K562 (cell line): Measurements from ENCODE around the gene GSK3B. TPM values are rescaled to one million over a fixed set of nuclear protein-coding genes. Genes with fewer than 3 reads are reported as not detected.
A peak's percentile ranks its signal among the peaks of the same experiment; 100 is the strongest.

Experiments used
- DEAF1 ChIP-seq: fragments of 450-650 bp; formaldehyde crosslinking; IDR thresholded peaks from 2 replicates; pipeline ENCODE4 v1.4.0; 2020; ENCODE audit warnings: mild to moderate bottlenecking, moderate library complexity
- ESRRB ChIP-seq: fragments of 250-450 bp; sonication (Bioruptor Pico); IDR thresholded peaks from 2 replicates; pipeline ENCODE4 v1.5.0; 2020; ENCODE audit warnings: mild to moderate bottlenecking, moderate library complexity, borderline replicate concordance
- GABPA ChIP-seq: fragments of 200-800 bp; sonication (Bioruptor generic); conservative IDR thresholded peaks from 2 replicates; pipeline ENCODE4 v1.6.1; 2016; ENCODE audit warnings: low read depth, missing genetic modification characterization, missing compliant biosample characterization
- NRF1 ChIP-seq, 2 experiments: fragments of 450-650 bp; IDR thresholded peaks in 1 of 2; conservative IDR thresholded peaks in 1 of 2; 2 replicates each; pipeline ENCODE4 v1.6.1; 2014; ENCODE audit warnings: mild to moderate bottlenecking in 2 of 2
- SRSF1 ChIP-seq: fragments of 200-400 bp; formaldehyde crosslinking; IDR thresholded peaks from 2 replicates; pipeline ENCODE4 v1.6.1; 2017; ENCODE audit warnings: mild to moderate bottlenecking, low read depth, low read length, moderate library complexity
- TAF1 ChIP-seq: IDR thresholded peaks from 2 replicates; pipeline ENCODE4 v1.6.1; 2011; ENCODE audit warnings: mild to moderate bottlenecking, low read length, moderate library complexity; ENCODE audit not compliant: insufficient read depth, control insufficient read depth, severe bottlenecking; ENCODE audit errors: extremely low read depth
- TBP ChIP-seq: optimal IDR thresholded peaks from 2 replicates; pipeline ENCODE3; 2011; ENCODE audit warnings: low read depth, low read length, improper control_type of control experiment
- ZBTB11 ChIP-seq, 3 experiments: fragments of 200-800 bp in 1 of 3; fragments of 250-450 bp in 1 of 3; fragments of 450-650 bp in 1 of 3; sonication (Bioruptor Pico) in 1 of 3; sonication (Bioruptor generic) in 1 of 3; formaldehyde crosslinking in 1 of 3; IDR thresholded peaks; 2 replicates each; pipeline versions ENCODE4 v1.6.1 to v1.8.0; 2016 to 2022; ENCODE audit warnings: mild to moderate bottlenecking in 2 of 3, missing genetic modification characterization in 2 of 3, missing compliant biosample characterization in 1 of 3, moderate library complexity in 1 of 3
- ZKSCAN3 ChIP-seq: fragments of 250-450 bp; sonication (Bioruptor Pico); IDR thresholded peaks from 2 replicates; pipeline ENCODE4 v1.4.0; 2020
- polyA plus RNA-seq, 8 experiments: library from polyadenylated mRNA; depleted of rRNA in 4 of 8; stranded (reverse) in 5 of 8; unstranded in 3 of 8; fragments of >200 nt; fragmentation: Nextera tagmentation in 2 of 8; fragmentation: Illumina TruSeq in 1 of 8; extraction: Ambion mirVana in 2 of 8; extraction: Trizol in 1 of 8; gene quantifications; 2 replicates each; pipeline versions ENCODE4 v1.2.1 to v1.2.3, GENCODE V29; 2011 to 2014; ENCODE audit warnings: inconsistent platforms in 1 of 8, missing spikeins in 1 of 8
- total RNA-seq, 7 experiments: library from RNA; depleted of rRNA in 6 of 7; stranded (reverse); fragments of >200 nt in 6 of 7; fragmentation: Illumina TruSeq in 2 of 7; extraction: Trizol in 2 of 7; gene quantifications; 2 replicates each; pipeline versions ENCODE4 v1.2.1 to v1.2.3, GENCODE V29; 2011 to 2021; ENCODE audit warnings: low replicate concordance in 1 of 7
- TF ChIP-seq, protein P1 (sequence below), 2 experiments: fragments of 450-650 bp in 1 of 2; sonication (generic) in 1 of 2; formaldehyde crosslinking in 1 of 2; IDR thresholded peaks; 2 replicates each; pipeline versions ENCODE4 v1.7.1 to v1.9.0; 2016 to 2022; ENCODE audit warnings: inconsistent platforms in 1 of 2, mild to moderate bottlenecking in 1 of 2, missing genetic modification reagents in 1 of 2

GSK3B gene
- total and polyA plus RNA-seq, 9 of the 15 experiments (the other 6 are each of a cell fraction or from before 2014, with no cell fraction given) = 4.7 to 25.0 (median 18.7) TPM

DNA sequence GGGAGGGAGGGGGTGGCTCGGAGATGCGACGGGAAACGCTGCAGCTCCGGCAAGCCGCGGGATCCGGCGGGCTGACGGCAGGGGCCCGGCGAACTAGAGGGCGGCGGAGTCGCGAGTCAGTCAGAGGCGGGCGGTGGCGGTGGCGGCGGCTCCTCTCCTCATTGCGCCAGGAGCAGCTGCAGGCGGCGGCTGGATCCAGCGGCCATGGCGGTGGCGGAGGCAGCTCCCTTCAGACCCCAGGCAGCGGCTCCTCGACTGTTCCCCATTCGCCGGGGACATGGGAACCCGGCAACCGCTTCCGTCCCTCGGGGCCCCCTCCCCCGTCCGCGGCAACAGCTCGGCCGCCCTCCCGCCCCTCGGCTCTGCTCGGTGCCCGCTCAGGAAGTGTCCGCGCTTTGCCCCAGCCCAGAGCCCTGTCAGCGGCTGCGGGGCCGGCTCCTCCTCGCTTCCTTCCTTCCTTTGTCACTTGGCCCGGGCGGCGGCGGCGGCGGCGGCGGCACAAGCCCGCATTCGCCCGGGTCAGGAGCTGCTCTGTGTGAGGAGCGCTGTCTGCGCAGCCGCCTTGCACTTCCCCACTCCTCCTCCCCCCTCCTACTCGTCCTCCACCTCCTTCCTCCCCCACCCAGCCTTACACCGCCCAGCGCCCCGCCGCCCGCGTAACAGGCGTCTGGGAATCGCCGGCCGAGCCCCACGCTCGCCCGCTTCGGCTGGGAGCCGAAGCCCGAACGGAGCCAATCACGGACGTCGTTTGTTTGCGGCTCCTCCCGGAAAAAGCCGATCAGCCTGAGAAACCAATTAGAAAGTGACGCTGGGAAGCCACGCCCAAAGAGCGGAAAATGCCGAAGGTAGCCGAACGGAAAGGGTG lies at the start of gene GSK3B (continued):
- TF ChIP-seq, protein P1, sequence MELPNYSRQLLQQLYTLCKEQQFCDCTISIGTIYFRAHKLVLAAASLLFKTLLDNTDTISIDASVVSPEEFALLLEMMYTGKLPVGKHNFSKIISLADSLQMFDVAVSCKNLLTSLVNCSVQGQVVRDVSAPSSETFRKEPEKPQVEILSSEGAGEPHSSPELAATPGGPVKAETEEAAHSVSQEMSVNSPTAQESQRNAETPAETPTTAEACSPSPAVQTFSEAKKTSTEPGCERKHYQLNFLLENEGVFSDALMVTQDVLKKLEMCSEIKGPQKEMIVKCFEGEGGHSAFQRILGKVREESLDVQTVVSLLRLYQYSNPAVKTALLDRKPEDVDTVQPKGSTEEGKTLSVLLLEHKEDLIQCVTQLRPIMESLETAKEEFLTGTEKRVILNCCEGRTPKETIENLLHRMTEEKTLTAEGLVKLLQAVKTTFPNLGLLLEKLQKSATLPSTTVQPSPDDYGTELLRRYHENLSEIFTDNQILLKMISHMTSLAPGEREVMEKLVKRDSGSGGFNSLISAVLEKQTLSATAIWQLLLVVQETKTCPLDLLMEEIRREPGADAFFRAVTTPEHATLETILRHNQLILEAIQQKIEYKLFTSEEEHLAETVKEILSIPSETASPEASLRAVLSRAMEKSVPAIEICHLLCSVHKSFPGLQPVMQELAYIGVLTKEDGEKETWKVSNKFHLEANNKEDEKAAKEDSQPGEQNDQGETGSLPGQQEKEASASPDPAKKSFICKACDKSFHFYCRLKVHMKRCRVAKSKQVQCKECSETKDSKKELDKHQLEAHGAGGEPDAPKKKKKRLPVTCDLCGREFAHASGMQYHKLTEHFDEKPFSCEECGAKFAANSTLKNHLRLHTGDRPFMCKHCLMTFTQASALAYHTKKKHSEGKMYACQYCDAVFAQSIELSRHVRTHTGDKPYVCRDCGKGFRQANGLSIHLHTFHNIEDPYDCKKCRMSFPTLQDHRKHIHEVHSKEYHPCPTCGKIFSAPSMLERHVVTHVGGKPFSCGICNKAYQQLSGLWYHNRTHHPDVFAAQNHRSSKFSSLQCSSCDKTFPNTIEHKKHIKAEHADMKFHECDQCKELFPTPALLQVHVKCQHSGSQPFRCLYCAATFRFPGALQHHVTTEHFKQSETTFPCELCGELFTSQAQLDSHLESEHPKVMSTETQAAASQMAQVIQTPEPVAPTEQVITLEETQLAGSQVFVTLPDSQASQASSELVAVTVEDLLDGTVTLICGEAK (IDR thresholded peaks at IDR 0.05) = 0 out of 2 replicates have a peak, but pooled peaks have one; percentile 16
- TF ChIP-seq, protein P1 (CRISPR knock-in tag; IDR thresholded peaks at IDR 0.05) = no peak
- TF ChIP-seq ESRRB (CRISPR knock-in tag) (no peak), ZKSCAN3 (CRISPR knock-in tag) (no peak), ZBTB11 (CRISPR knock-in tag; IDR thresholded peaks at IDR 0.05) (peak in 2 of 3 experiments; percentile 48 to 57; a peak in 2 of 6 replicates), TAF1 (peak; percentile 42), DEAF1 (CRISPR knock-in tag) (peak; percentile 99), GABPA (tag) (peak; percentile 68), TBP (peak; percentile 12), SRSF1 (peak; percentile 98), NRF1 (conservative IDR thresholded peaks at IDR 0.05 in 1 of 2, IDR thresholded peaks at IDR 0.05 in 1 of 2) (peak; percentile 89 to 90)
